Measurements from ENCODE around the gene MAP1S.

The MAP1S gene, protein sequence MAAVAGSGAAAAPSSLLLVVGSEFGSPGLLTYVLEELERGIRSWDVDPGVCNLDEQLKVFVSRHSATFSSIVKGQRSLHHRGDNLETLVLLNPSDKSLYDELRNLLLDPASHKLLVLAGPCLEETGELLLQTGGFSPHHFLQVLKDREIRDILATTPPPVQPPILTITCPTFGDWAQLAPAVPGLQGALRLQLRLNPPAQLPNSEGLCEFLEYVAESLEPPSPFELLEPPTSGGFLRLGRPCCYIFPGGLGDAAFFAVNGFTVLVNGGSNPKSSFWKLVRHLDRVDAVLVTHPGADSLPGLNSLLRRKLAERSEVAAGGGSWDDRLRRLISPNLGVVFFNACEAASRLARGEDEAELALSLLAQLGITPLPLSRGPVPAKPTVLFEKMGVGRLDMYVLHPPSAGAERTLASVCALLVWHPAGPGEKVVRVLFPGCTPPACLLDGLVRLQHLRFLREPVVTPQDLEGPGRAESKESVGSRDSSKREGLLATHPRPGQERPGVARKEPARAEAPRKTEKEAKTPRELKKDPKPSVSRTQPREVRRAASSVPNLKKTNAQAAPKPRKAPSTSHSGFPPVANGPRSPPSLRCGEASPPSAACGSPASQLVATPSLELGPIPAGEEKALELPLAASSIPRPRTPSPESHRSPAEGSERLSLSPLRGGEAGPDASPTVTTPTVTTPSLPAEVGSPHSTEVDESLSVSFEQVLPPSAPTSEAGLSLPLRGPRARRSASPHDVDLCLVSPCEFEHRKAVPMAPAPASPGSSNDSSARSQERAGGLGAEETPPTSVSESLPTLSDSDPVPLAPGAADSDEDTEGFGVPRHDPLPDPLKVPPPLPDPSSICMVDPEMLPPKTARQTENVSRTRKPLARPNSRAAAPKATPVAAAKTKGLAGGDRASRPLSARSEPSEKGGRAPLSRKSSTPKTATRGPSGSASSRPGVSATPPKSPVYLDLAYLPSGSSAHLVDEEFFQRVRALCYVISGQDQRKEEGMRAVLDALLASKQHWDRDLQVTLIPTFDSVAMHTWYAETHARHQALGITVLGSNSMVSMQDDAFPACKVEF

DNA sequence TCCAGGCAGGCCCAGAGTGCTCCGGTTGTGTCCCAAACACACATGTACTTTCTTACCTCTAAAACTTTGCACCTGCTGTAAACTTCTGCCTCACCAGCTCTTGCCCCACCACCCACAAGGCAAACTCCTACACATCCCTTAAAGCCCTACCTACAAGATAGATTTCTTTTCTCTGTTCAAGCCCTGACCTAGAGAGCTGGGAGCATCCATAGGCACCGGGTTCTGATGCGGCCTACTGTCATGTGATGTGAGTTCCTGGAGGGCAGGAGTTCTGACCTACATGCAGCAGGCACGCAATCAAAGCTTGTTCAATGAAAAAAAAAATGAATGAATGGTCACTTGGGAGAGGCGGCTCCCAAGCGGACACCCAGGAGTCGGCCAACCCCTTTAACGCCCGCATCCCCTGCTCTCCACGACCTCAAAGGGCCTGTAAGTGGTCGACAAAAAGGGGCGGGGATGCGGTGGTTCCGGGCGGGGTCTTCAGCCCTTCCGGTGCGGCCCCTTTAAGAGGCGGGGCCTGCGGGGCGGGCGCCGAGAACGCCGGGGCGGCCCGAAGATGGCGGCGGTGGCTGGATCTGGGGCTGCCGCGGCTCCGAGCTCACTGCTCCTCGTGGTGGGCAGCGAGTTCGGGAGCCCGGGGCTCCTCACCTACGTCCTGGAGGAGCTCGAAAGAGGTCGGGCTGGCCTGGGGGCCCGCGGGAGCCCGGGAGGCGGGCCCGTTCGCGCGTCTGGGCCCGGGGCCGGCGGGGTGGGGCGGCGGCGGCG, at the start of gene MAP1S:
Gene MAP1S, plus strand, starts transcription at position 534 of the 765 bp plus-strand sequence. Its CDS starts 23 bp downstream, at position 557.
- DNase-seq, result peak; percentile 80

DNA sequence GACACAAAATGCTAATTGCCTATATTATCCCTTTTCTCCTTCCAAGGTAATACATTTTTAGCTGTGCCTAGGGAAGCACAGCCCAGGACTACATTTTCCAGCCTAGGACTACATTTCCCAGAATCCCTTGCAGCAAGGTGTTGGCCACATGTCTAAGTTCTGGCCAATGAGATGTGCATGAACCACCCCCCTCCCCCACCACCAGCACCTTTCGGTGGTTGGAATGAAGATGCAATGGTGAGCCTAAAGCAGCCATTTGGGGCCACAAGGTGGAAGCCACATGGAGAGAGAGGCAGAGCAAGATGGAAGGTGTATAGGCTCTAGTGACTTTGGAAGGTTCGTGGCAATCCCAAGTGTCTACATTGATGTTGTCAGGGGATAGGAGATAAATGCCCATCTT, 47.4 kb upstream of the MAP1S start:
- DNase-seq (peak; percentile 28), ATAC-seq (peak; percentile 52)
- Mint-ChIP-seq H3K27ac (no peak overlapping the region), H3K36me3 (ENCODE audit: low read depth) (no peaks in the 10 kb centered on the region), H3K4me3 (no peak overlapping the region), H3K9me3 (no peaks in the 10 kb centered on the region), H3K27me3 (peaks cover 12% of the 10 kb centered on the region), H3K4me1 (no peaks in the 10 kb centered on the region)

More for the DNA sequence above, at the start of gene MAP1S:
- ATAC-seq, result peak; percentile 78
- H3K4me1 Mint-ChIP-seq, result peaks cover 38% of the 10 kb centered on the region
- H3K27me3 Mint-ChIP-seq, result no peaks in the 10 kb centered on the region
- H3K9me3 Mint-ChIP-seq, result no peaks in the 10 kb centered on the region
- H3K4me3 Mint-ChIP-seq, result peak within 1 kb of the TSS; percentile 83
- peak within 1 kb of the TSS; percentile 86 for H3K27ac Mint-ChIP-seq
- H3K36me3 Mint-ChIP-seq (ENCODE audit: low read depth), result no peaks in the 10 kb centered on the region

DNA sequence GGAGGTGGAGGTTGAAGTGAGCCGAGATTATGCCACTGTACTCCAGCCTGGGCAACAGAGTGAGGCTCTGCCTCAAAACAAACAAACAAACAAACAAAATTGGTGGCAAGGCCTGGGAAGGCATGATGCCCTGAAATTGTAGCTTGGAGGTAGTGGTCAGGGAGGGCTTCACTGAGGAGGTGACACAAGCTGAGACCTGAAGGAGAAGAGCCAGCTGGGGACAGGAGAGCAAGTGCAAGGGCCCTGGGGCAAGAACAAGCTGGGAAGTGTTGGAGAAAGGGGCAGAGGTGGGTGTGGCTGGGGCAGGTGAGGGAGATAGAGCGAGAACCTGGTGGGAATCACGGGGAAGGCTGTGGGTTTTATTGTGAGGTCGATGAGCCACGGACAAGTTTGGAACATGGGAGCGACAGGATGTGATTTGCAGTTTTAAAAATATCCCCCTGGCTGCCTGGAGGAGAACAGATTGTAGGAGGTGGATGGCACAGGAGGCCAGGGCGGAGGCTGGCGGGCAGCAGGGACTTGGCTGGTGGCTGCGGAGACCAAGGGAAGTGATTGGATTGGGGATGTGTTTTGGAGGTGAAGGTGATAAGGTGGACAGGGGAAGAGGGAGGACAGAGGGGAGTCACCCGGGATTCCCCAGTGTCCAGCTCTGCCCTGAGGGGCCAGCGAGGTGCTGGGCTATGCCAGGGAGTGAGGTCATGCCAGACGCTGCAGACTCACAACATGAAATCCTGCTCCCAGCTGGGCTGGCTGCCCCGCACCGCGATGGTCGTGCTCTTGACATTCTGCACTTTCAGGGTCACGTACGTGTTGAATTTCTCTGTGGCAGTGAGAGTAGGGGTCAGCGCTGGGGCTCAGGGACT, 45.1 kb upstream of the MAP1S start:
- ATAC-seq (no peak), DNase-seq (no peak)
- no peak overlapping the region for H3K4me3 Mint-ChIP-seq
- H3K36me3 Mint-ChIP-seq (ENCODE audit: low read depth), result no peaks in the 10 kb centered on the region
- peaks cover 28% of the 10 kb centered on the region for H3K27me3 Mint-ChIP-seq
- no peaks in the 10 kb centered on the region for H3K4me1 Mint-ChIP-seq
- H3K9me3 Mint-ChIP-seq, result no peaks in the 10 kb centered on the region
- H3K27ac Mint-ChIP-seq, result no peak overlapping the region

DNA sequence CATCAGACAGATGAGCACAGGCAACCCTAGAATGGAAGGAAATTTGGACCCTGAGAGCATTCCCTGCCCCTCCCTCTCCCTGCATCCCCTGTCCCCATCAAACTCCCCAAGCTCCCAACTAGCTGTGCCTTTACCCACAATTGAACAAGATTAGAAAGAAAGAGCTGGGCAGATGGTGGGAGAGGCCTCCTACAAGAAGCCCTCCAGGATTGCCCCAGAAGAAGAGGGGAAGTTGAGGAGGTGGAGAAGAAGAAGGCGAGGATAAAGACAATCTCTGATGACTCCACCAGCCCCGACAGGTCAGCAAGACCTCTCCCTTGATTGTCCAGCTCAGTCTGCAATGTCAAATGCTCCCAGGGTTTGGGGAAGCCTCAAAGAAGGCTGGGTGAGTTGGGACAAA, 43.0 kb upstream of the MAP1S start:
- no peak for DNase-seq
- H3K36me3 Mint-ChIP-seq (ENCODE audit: low read depth), result no peaks in the 10 kb centered on the region
- no peak overlapping the region for H3K27ac Mint-ChIP-seq
- H3K27me3 Mint-ChIP-seq, result peaks cover 44% of the 10 kb centered on the region
- H3K9me3 Mint-ChIP-seq, result no peaks in the 10 kb centered on the region
- no peak overlapping the region for H3K4me3 Mint-ChIP-seq
- peaks cover 7% of the 10 kb centered on the region for H3K4me1 Mint-ChIP-seq
- no peak for ATAC-seq

DNA sequence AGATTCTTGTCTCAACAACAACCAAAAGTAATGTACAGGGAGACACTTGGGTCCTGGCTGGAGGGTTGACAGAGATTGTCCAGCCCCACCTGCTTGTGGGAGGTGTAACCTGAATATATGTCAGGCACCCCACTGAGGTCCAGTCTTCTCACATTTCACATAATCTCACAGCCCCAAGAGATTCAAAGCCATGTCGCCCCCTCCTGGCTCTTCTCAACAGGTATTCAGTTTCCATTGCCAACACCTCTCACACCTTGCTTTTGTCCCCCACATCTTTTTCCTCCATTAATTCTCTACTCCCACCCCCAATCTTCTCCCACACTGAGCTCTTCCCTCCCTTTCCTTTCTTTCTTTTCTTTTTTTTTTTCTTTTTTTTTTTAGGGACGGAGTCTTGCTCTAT, 42.3 kb upstream of the MAP1S start:
- Mint-ChIP-seq H3K36me3 (ENCODE audit: low read depth) (no peaks in the 10 kb centered on the region), H3K9me3 (no peaks in the 10 kb centered on the region), H3K4me3 (no peak overlapping the region), H3K27me3 (peaks cover 51% of the 10 kb centered on the region), H3K4me1 (peaks cover 9% of the 10 kb centered on the region), H3K27ac (no peak overlapping the region)
- DNase-seq, result no peak
- ATAC-seq, result no peak

DNA sequence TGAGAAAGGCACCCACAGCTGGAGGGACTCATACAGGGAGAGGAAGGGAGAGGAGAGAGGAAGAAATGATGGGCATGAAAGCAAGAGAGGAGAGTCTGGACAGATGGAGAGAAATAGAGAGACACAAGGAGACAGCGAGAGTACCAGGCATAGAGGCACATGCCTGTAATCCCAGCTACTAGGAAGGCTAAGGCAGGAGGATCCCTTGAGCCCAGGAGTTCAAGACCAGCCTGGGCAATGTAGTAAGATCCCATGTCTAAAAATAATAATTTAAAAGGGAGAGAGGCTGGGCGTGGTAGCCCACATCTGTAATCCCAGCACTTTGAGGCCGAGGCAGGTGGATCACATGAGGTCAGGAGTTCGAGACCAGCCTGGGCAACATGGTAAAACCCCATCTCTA, 40.4 kb upstream of the MAP1S start:
- no peak for DNase-seq
- Mint-ChIP-seq H3K4me1 (peaks cover 9% of the 10 kb centered on the region), H3K36me3 (ENCODE audit: low read depth) (no peaks in the 10 kb centered on the region), H3K27me3 (peaks cover 65% of the 10 kb centered on the region), H3K27ac (no peak overlapping the region), H3K9me3 (no peaks in the 10 kb centered on the region), H3K4me3 (no peak overlapping the region)
- no peak for ATAC-seq

DNA sequence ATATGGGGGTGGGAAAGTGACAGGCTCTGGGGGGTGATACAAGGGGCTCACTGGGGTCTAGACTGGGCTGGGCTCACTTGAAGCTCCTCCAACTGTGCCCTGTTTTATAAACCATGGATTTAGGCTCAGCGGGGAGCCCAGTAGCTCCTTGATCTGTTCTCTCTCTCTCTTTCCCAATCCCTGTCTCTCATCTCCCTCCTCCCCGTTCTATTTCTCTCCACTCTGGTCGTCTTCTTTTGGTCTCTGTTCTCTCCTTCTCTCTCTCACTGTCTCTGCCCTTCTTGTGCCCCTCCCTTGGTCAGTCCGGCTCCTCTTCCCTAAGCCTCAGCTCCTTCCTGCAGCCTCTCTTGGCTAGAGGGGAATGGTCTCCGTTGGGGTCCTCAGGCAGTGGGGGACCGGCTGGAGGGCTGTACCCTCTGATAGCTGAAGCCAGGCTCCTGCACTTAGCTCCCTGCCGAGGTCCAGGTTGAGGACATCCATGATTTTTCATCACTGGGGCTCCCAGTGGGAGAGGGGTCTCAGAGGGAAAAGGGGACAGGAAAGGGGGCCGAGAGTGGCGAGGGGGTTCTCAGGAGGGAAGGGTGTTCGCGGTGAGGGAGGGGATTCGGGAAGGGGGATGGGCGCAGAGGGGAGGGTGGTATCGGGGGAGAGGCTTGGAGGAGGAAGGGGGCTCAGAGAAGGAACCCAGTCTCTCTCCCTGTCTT, 39.6 kb upstream of the MAP1S start:
- Mint-ChIP-seq H3K36me3 (ENCODE audit: low read depth) (no peaks in the 10 kb centered on the region), H3K4me3 (peak overlapping the region; percentile 40), H3K4me1 (peaks cover 9% of the 10 kb centered on the region), H3K27ac (no peak overlapping the region), H3K9me3 (no peaks in the 10 kb centered on the region), H3K27me3 (peaks cover 70% of the 10 kb centered on the region)
- ATAC-seq (no peak), DNase-seq (no peak)

DNA sequence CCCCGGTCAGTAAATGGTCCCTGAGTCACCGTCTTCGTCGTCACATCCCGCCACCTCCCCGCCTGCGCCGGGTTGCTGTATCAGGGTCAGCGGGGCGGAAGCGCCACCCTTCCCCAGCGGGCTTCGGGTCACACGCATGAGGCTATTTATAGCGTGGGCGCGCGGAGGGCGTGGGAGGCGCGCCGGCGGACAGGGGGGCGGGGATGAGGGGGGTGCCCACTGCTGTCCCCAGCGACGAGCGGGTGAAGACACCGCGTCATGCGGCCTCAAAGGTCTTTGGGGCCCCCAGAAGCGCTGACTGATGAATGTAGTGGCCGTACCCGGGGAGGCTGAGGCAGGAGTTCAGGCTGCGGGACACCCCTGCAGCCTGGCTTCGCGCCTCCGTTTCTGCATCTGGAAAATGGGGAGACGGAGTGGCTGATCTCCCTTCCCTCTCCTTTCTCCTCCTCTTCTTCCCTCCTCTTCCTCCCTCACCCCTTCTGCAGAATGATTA, 39.0 kb upstream of the MAP1S start:
- DNase-seq, result peak; percentile 64
- Mint-ChIP-seq H3K36me3 (ENCODE audit: low read depth) (no peaks in the 10 kb centered on the region), H3K27me3 (peaks cover 76% of the 10 kb centered on the region)

DNA sequence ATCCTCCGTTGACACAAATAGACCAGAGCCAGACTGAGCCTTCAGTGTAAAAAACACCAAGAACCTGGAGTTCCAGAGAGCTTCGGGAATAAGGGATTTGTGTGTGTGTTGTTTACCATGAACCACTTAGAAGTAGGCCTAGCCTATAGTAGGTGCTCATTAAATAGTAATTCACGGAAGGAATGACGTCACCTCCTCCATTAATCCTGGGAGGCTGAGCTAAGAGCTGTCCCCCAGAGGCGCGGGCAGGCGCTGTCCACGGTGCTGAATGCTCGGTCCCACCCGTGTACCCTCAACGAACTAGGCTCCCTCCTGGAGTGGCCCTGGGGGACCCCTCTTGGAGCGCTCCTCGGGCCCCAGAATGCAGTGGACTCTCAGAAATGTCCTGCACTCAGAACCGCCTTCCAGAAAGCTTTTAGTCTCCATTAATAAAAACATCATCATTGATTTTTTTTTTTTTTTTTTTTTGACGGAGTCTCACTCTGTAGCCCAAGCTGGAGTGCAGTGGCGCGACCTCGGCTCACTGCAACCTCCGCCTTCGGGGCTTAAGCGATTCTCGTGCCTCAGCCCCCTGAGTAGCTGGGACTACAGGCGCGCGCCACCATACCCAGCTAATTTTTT, 37.7 kb upstream of the MAP1S start:
- H3K4me3 Mint-ChIP-seq, result no peak overlapping the region
- ATAC-seq, result no peak
- H3K9me3 Mint-ChIP-seq, result no peaks in the 10 kb centered on the region
- peak; percentile 58 for DNase-seq
- no peaks in the 10 kb centered on the region for H3K36me3 Mint-ChIP-seq (ENCODE audit: low read depth)
- H3K27me3 Mint-ChIP-seq, result peaks cover 81% of the 10 kb centered on the region
- H3K4me1 Mint-ChIP-seq, result peaks cover 9% of the 10 kb centered on the region
- no peak overlapping the region for H3K27ac Mint-ChIP-seq

More for the DNA sequence above, 39.0 kb upstream of the MAP1S start:
- peaks cover 9% of the 10 kb centered on the region for H3K4me1 Mint-ChIP-seq
- H3K4me3 Mint-ChIP-seq, result peak overlapping the region; percentile 40
- no peaks in the 10 kb centered on the region for H3K9me3 Mint-ChIP-seq
- ATAC-seq, result peak; percentile 90
- no peak overlapping the region for H3K27ac Mint-ChIP-seq

DNA sequence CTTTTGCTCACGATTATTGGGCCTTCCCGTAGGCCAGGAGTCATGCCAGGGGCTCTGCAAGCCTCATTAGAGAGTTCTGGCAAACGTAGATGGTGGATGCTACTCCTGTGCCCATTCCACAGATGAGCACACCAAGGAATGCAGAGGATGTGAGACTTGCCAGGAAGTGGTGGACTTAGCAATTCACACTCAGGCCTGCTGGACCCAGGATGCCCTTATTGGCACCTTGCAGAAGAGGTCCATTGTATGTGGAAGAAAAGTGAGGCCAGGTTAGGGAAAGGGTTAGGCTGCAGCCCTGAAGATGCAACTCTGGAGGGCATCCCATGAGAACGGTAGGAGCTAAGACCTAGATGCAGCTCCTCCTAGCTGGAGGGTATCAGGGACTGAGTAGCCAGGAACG, 37.0 kb upstream of the MAP1S start:
- Mint-ChIP-seq H3K27me3 (peaks cover 80% of the 10 kb centered on the region), H3K4me3 (no peak overlapping the region), H3K27ac (no peak overlapping the region), H3K36me3 (ENCODE audit: low read depth) (no peaks in the 10 kb centered on the region), H3K9me3 (no peaks in the 10 kb centered on the region), H3K4me1 (peaks cover 9% of the 10 kb centered on the region)
- ATAC-seq (no peak), DNase-seq (no peak)

DNA sequence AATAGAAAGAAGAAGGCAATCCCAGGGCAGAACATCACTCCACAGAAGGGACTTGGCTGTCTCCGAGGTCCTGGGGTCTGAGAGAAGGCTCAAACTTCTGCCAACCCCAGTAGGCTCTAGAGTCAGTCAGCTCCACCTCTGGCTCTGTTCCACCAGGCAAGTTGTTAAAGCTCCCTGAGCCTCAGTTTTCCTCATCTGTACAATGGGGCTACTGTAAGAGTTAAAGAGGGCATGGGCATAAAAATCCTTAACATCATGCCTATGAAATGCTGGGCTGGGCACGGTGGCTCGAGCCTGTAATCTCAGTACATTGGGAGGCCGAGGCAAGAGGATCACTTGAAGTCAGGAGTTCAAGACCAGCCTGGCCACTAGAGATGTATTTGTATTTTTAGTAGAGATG, 36.2 kb upstream of the MAP1S start:
- peaks cover 77% of the 10 kb centered on the region for H3K27me3 Mint-ChIP-seq
- ATAC-seq (no peak), DNase-seq (no peak)
- H3K36me3 Mint-ChIP-seq (ENCODE audit: low read depth), result no peaks in the 10 kb centered on the region
- peaks cover 13% of the 10 kb centered on the region for H3K4me1 Mint-ChIP-seq
- no peak overlapping the region for H3K27ac Mint-ChIP-seq
- H3K9me3 Mint-ChIP-seq, result no peaks in the 10 kb centered on the region
- no peak overlapping the region for H3K4me3 Mint-ChIP-seq

DNA sequence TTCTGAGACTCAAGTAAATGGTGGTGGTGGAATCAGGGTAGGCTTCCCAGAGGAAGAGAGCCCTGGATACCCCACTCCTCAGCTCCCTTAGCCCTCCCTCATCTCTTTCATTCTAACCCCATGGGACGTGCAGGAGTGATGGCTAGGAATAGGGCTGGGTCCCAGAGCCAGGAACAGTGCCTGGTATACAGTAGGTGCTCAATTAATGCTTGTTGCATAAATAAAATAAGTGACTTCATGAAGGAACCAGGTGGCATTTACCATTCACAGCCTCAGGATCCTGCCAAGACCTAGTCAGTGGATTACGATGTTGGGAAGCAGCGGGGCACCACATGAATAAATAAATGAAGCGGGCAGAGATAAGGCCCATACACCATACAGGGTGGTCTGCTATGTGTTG, 35.0 kb upstream of the MAP1S start:
- H3K4me3 Mint-ChIP-seq, result no peak overlapping the region
- H3K36me3 Mint-ChIP-seq (ENCODE audit: low read depth), result peaks cover 2% of the 10 kb centered on the region
- no peak overlapping the region for H3K27ac Mint-ChIP-seq
- H3K9me3 Mint-ChIP-seq, result peaks cover 4% of the 10 kb centered on the region
- no peak for ATAC-seq
- H3K4me1 Mint-ChIP-seq, result peaks cover 16% of the 10 kb centered on the region
- H3K27me3 Mint-ChIP-seq, result peaks cover 80% of the 10 kb centered on the region
- no peak for DNase-seq

All from activated naive CD8-positive, alpha-beta T cell treated with anti-CD3 and anti-CD28 coated beads, Interleukin-2, amount 50 U/mL, for 24 hours (primary cell).